Colonic mucosa (tissue), 4 donors: ENCODE data around the gene OCEL1. TPM values are rescaled to one million over a fixed set of nuclear protein-coding genes. Genes with fewer than 3 reads are reported as not detected.
A peak's percentile ranks its signal among the peaks of the same experiment; 100 is the strongest.

Source experiments
- DNase-seq: peaks from one replicate; pipeline ENCODE4 v3.0.0-alpha.2; 2020
- H3K27ac ChIP-seq: fragments of 200-600 bp; one replicate; pipeline ENCODE4 v1.8.0; 2021
- H3K27me3 ChIP-seq: fragments of 200-600 bp; one replicate; pipeline ENCODE4 v1.8.0; 2021
- H3K36me3 ChIP-seq: fragments of 200-600 bp; one replicate; pipeline ENCODE4 v1.8.0; 2021
- H3K4me1 ChIP-seq: fragments of 200-600 bp; one replicate; pipeline ENCODE4 v1.8.0; 2021; ENCODE audit warnings: mild to moderate bottlenecking
- H3K4me3 ChIP-seq: fragments of 200-600 bp; one replicate; pipeline ENCODE4 v1.8.0; 2021
- H3K9ac ChIP-seq, 2 donors: one replicate each; pipeline ENCODE4 v1.7.0; 2013; ENCODE audit warnings: control low read depth in 2 of 2, low read depth in 2 of 2, low read length in 2 of 2
- H3K9me3 ChIP-seq: fragments of 200-600 bp; one replicate; pipeline ENCODE4 v1.8.0; 2021
- intact Hi-C: fragments of 100-400 bp; cut with DNase I; formaldehyde crosslinking; loops from one replicate; pipeline ENCODE4 v1.14.1; 2022
- total RNA-seq, 2 donors: library from RNA; stranded (reverse); fragmentation: NEBNext Ultra II Directional in 1 of 2; extraction: Animal tissue kit (Norgen Biotek cat#: 25700) in 1 of 2; gene quantifications; one replicate each; pipeline ENCODE4 v1.2.1, GENCODE V29; 2021
- TF ChIP-seq, protein P1 (sequence below): fragments of 200-600 bp; IDR thresholded peaks from one replicate; pipeline ENCODE4 v1.8.0; 2022; ENCODE audit warnings: antibody characterized with exemption, mild to moderate bottlenecking
- donor health status: healthy.
- donor health status: DM: no; HTN: no; CAD: no.
- donor health status: DM: no; HTN: no; CAD: no.

The OCEL1 gene
- total RNA-seq, 2 donors from 2014 or later: 35.7 to 46.9 TPM

DNA sequence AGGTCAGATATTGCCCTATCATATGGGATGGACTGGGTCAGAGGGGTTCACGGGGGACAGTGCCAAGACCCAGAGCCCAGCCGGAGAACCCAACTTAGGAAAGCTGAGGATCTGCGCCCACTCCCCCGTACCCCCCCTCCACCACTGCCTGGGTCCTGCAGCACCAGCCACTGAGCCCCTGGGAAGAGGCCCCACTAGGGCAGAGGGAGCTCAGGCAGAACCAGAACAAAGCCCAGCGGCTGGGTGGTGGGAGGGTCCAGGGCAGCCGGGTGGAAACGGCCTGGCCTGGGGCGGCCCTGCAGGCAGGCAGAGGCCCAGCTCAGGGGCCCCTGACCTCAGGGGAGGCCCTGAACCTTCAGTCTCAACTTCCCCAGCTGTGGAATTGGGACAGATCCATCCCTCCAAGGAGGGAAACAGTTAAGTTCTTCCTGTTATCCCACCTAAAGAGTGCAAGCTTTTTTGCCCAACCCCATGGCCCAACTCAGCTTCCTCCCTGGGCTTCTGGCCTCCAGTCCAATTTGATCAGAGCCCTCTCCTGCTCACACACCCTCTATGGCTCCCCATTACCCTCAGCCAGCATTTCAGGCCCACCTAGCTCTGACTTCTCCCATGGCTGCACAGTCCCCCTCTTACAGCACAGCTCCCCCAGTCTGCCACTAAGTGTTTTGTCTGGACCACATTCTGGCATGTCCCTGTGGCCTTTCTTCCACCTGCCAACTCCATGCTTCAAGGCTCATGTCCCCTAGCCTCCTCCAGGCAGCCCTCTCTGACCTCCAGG lies 16.6 kb downstream of the OCEL1 start:
- H3K9ac ChIP-seq: peak overlapping the region in 1 of 2 donors; percentile 95
- intact Hi-C loops: no loop called here

GRCh38 chr19:17243211-17243829 lies 17.3 kb downstream of the OCEL1 start:
- DNase-seq: peak; percentile 64
- Histone ChIP-seq H3K9me3 (no peaks in the 10 kb centered on the region), H3K36me3 (no peaks in the 10 kb centered on the region), H3K4me1 (peaks cover 45% of the 10 kb centered on the region), H3K27ac (peak overlapping the region; percentile 86), H3K4me3 (peak overlapping the region; percentile 80), H3K27me3 (no peaks in the 10 kb centered on the region), H3K9ac (peak overlapping the region; percentile 85 to 95)
- TF ChIP-seq, protein P1, sequence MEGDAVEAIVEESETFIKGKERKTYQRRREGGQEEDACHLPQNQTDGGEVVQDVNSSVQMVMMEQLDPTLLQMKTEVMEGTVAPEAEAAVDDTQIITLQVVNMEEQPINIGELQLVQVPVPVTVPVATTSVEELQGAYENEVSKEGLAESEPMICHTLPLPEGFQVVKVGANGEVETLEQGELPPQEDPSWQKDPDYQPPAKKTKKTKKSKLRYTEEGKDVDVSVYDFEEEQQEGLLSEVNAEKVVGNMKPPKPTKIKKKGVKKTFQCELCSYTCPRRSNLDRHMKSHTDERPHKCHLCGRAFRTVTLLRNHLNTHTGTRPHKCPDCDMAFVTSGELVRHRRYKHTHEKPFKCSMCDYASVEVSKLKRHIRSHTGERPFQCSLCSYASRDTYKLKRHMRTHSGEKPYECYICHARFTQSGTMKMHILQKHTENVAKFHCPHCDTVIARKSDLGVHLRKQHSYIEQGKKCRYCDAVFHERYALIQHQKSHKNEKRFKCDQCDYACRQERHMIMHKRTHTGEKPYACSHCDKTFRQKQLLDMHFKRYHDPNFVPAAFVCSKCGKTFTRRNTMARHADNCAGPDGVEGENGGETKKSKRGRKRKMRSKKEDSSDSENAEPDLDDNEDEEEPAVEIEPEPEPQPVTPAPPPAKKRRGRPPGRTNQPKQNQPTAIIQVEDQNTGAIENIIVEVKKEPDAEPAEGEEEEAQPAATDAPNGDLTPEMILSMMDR: no peak
- intact Hi-C loops: no loop called here

More for the DNA sequence above, 16.6 kb downstream of the OCEL1 start:
- peak overlapping the region; percentile 80 for H3K4me3 ChIP-seq
- no peak for DNase-seq
- H3K27me3 ChIP-seq: no peaks in the 10 kb centered on the region
- H3K27ac ChIP-seq: peak overlapping the region; percentile 86
- TF ChIP-seq, protein P1: no peak
- peaks cover 38% of the 10 kb centered on the region for H3K4me1 ChIP-seq
- no peaks in the 10 kb centered on the region for H3K9me3 ChIP-seq
- no peaks in the 10 kb centered on the region for H3K36me3 ChIP-seq

DNA sequence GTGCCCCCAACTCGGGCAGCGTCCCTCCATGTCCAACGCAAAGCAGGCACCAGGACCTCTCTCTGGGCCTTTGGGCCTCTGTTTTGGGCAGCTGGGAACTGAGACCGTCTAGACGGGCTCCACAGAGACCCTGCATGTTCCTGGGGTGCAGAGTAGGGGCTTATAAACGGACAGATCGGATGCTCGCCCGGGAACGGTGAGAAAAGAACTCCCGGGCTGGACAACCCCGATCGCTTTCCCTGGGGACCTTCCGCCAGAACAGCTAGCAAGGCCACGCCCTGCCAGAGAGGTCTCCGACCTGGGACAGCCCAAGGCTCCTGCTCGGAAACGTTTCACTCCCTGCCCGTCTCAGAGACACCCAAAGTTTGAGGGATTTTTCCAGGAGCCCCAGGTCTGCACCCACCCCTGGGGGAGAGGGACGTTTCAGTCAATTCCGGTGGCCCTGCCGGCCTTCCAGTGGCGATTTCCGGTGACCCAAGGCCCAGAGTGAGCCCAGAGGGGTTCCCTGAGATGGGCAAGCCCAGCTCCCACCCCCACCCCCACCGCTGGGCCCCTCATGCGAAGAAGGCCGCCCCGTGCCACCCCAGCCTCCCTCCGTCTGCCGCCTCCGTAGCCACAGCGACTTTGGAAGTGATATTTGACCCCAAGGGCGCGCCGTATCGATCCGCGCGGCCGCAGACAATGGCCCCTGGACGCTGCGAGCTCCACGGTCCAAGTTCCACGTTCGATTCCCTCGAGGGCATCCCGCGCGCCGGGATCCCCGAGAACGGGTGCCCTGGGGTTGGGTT lies 18.0 kb downstream of the OCEL1 start:
- H3K27me3 ChIP-seq: no peaks in the 10 kb centered on the region
- H3K4me3 ChIP-seq: peak overlapping the region; percentile 80
- H3K9ac ChIP-seq: peak overlapping the region; percentile 85 to 95
- H3K4me1 ChIP-seq: peaks cover 49% of the 10 kb centered on the region
- TF ChIP-seq, protein P1: no peak
- H3K9me3 ChIP-seq: no peaks in the 10 kb centered on the region
- peak overlapping the region; percentile 86 for H3K27ac ChIP-seq
- intact Hi-C loops: no loop called here
- no peaks in the 10 kb centered on the region for H3K36me3 ChIP-seq
- peak; percentile 76 for DNase-seq

- Histone ChIP-seq H3K27me3 (no peaks in the 10 kb centered on the region), H3K9me3 (no peaks in the 10 kb centered on the region), H3K36me3 (no peaks in the 10 kb centered on the region), H3K4me1 (peaks cover 45% of the 10 kb centered on the region), H3K9ac (peak overlapping the region; percentile 85 to 95), H3K4me3 (peak overlapping the region; percentile 80), H3K27ac (peak overlapping the region; percentile 86)
- TF ChIP-seq, protein P1: no peak
- peak; percentile 51 for DNase-seq
- intact Hi-C loops: no loop called here
Measured at GRCh38 chr19:17244618-17245534, 18.9 kb downstream of the OCEL1 start.
